Measurements from ENCODE around the gene GSTO2. TPM values are rescaled to one million over a fixed set of nuclear protein-coding genes. Genes with fewer than 3 reads are reported as not detected.

The GSTO2 gene
- 2.1 to 2.7 TPM (median 2.3 TPM) in 5 replicates for total RNA-seq (2022; extraction: Qiagen RNA extraction; ENCODE audit: low read depth)

DNA sequence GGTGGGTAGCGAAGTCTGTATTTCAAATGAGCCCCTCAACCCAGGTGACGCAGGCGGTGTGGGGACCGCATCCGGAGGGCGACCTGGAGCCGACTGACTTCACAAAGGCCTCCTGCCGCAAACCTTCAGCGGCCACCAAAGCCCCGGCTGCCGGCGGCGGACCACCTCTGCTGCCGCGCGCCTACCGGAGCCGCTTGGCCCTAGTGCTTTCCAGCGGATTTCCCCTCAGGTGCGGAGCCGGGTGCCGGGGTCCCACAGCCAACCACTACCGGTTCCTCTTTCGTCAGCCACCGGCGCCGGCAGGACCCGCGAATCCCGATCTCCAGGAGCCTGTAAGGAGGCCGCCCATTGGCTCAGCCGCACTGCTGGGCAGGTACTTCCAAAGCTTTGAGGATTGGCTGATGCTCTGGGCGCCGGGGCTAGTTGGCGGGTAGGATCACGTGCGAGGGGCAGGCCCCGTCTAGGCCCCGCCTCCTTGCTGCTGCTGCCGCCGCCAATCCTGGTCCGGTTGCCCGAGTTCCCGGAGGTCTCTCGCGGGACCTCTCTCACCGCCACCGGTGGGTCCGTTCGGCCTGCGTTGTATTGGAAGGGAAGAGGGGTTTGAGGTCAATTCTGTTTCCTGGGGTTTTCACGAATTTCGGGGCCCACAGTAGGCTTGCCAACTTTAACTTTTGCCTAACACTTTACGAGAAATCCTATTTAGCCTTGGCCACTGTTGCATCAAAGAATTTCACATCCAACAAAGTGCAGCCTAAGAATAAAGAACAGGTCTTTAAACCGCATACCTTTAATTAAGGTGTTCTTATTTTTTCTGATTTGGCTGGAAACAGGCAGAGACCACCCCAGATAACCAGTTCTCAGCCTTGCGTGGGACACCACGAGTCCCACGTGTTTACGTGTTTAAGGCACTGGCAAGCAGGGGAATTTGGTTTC is at the start of gene GSTO2:
GSTO2 (plus strand) TSS at position 472 of the 933 bp plus-strand sequence. CDS start 5,732 bp downstream, outside the sequence.

GRCh38 chr10:104231784-104232612 is 37.0 kb upstream of the GSTO2 start, which contains the start of gene CFAP43:
CFAP43 (minus strand) TSS chr10:104232364; CDS start chr10:104232246, 118 bp downstream.

DNA sequence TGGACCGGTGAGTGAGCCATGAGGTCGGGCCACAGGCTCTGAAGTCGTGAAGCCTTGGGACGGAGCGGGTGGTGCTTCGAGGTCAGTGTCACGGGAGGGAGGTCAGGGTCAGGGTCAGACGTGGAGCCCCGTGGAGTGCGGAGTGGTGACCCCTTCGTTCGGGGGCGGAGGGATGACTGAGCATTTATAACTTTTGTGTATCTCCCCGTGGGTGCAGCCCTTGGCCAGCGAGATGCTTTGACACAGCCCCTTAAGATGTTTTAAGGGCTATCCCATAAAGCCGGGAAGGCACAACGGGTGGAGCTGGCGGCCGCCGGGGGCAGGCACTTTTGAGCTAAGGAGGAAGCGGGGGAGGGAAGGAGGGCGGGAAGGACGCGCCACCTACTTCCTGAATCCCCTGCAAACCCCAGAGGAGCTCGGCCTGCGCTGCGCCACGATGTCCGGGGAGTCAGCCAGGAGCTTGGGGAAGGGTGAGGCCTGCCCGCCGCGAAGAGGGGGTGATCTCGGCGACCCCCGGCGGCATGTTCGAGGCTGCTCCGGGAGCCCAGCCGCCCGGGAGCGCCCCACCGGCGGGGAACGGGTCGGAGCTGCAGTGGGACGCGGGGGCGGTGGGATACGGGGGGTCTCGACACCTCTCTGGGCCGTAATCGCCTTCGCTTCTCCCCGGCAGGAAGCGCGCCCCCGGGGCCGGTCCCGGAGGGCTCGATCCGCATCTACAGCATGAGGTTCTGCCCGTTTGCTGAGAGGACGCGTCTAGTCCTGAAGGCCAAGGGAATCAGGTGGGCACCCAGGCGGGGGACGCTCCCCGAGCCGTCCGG is 14.3 kb upstream of the GSTO2 start, which contains the start of gene GSTO1:
GSTO1 (plus strand) TSS at position 400 of the 818 bp plus-strand sequence; CDS start at position 437, 37 bp downstream.

GRCh38 chr10:104337985-104338735 is 69.2 kb downstream of the GSTO2 start, which contains the start of gene ITPRIP:
ITPRIP (minus strand) TSS chr10:104338465; CDS start chr10:104316051, 22,414 bp downstream.

GRCh38 chr10:104353325-104354048 is 84.5 kb downstream of the GSTO2 start, which contains the start of gene CFAP58:
CFAP58 (plus strand) TSS chr10:104353833; CDS start chr10:104353898, 65 bp downstream.

Other genes with a start within 250 kb of the GSTO2 start
- 1.6 to 2.2 TPM (median 1.9 TPM) in 5 replicates for gene COL17A1, start 183.3 kb upstream of the GSTO2 start, total RNA-seq (2022; extraction: Qiagen RNA extraction; ENCODE audit: low read depth)
- gene SFR1, start 147.0 kb upstream of the GSTO2 start, total RNA-seq (2022; extraction: Qiagen RNA extraction; ENCODE audit: low read depth), result 12.6 to 27.0 TPM (median 13.5 TPM) in 5 replicates
- gene CFAP43, start 36.8 kb upstream of the GSTO2 start, total RNA-seq (2022; extraction: Qiagen RNA extraction; ENCODE audit: low read depth), result 0.19 to 0.38 TPM (median 0.27 TPM) in 4 of 5 replicates, not detected in the other
- 231 to 296 TPM (median 257 TPM) in 5 replicates for gene GSTO1, start 14.3 kb upstream of the GSTO2 start, total RNA-seq (2022; extraction: Qiagen RNA extraction; ENCODE audit: low read depth)
- 47.7 to 75.6 TPM (median 66.7 TPM) in 5 replicates for gene ITPRIP, start 69.3 kb downstream of the GSTO2 start, total RNA-seq (2022; extraction: Qiagen RNA extraction; ENCODE audit: low read depth)
- 0.08 to 0.62 TPM (median 0.11 TPM) in 5 replicates for gene CFAP58, start 84.6 kb downstream of the GSTO2 start, total RNA-seq (2022; extraction: Qiagen RNA extraction; ENCODE audit: low read depth)